GM19452 (cell line): ENCODE data around the gene SMDT1.
"Not testable (repeated sequence)": the region's sequence is repeated elsewhere in the genome, so short reads cannot be mapped to it uniquely, and the experiment has no call there.

Experiments used
- ATAC-seq: cut with Tn5 transposase; IDR thresholded peaks from one replicate; pipeline ENCODE4 v1.9.1; 2021; ENCODE audit not compliant: unreplicated experiment

SMDT1 gene

DNA sequence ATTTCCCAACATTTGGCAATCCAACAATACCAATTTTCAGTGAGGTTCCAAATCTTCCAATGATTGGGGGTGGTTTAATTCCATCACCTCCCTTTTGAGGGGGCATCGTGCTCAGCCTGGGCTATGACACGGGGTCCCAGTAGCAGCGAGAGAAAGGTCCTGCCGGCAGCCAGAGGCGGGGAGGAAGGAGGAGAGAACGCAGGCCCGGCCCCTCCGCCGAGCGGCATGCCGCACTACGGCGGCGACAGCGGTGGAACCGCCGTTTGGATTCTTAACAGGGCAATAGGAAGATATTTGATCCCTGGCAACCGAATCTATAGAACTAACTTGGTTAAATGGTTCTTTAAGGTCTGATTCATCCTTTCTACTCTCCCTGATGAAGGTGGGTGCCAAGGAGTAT lies 29.3 kb downstream of the SMDT1 start:
- no peak for ATAC-seq

DNA sequence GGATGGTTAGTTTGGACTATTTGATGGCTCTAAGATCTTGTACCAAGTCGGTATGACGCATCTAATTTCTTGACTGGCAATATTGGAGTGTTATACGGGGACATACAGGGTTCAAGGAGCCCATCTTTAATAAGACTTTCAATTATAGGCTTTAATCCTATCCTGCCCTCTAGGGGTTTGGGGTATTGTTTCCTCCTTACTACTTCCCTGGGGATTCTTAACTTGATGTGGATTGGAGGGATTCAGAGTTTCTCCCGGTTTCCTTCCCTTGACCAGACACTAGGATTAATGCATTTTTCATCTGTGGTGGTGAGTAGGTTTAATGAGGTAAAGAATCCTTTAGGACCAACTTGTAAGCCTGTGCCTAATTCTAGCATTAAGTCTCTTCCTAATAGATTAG lies 32.3 kb downstream of the SMDT1 start:
- ATAC-seq = no peak

DNA sequence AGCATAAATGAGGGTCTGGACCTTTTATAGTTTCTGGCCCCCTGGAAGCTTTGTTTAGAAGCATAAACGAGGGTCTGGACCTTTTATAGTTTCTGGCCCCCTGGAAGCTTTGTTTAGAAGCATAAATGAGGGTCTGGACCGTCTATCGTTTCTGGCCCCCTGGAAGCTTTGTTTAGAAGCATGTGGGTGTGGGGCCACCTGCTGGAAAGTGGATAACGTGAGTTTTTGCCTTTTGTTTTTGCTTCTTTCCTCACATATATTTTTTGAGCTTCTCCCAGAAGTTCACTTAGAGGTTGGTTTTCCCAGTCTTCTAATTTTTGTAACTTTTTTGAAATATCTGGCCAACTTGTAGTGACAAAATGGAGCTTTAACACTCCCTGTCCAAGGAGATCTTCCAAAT lies 33.3 kb downstream of the SMDT1 start:
- ATAC-seq = not testable (repeated sequence)

DNA sequence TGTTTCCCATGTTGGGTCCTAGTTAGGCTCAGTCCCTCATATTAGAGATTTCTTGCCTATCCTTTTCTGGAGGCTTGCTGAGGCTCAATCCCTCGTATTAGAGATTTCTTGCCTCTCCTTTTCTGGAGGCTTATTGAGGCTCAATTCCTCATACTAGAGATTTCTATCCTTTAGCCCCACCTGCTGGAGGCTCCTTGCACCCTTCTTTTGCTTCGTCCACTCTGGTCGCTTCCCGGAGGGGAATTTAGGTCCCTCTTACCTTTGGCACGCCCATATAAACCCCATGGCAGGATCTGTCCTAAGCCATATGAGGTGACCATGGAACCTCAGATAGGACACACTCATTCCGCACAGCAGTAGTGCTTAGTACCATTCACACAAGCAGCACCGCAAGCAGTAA lies 35.2 kb downstream of the SMDT1 start:
- ATAC-seq = no peak

DNA sequence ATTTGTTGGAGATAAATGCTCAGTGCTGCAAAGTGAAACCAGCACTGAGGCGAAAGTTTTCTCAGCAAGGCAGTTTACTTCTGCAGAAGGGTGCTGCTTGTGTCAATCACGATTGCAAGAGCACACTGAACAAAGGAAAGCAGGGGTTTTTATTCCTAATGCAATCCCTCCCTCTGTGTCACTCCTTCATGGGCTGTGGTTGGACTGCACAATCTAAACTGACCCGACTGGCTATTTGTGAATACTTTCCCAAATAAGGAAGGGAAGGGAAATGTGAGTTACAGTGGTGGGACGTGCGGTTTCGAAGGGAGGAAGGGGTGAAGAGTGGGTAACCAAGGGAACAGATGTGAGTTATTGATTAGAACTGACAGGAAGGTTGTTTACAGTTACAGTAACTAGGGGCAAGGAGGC lies 35.9 kb downstream of the SMDT1 start:
- ATAC-seq = not testable (repeated sequence)

DNA sequence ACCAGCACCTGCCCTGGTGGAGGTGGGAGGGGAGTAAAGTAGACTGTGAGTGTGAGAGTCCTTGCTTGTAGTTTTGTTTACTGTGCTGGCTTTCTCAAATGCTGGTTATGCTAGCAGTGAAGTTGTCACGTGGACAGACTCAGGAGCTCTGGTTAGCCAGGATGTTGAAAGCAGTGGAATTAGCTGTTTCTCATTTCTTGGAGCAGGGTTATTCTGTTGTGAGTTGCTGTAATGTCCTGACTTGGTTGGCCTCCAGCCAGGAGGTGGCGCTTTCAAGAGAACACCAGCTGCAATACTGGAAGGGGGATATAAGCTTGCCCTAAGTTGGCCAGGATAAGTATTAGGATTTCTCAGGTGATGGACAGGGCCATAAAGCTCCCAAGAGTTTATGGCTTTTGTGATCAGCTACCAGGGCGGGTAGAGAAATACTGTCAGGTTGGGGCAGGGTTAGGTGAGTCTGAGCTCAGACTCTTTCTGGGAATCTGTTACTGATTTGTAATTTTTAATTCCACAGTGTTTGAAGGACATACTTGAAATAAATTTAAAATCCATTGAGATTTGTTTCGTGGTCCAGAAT lies 37.4 kb downstream of the SMDT1 start:
- ATAC-seq = no peak

DNA sequence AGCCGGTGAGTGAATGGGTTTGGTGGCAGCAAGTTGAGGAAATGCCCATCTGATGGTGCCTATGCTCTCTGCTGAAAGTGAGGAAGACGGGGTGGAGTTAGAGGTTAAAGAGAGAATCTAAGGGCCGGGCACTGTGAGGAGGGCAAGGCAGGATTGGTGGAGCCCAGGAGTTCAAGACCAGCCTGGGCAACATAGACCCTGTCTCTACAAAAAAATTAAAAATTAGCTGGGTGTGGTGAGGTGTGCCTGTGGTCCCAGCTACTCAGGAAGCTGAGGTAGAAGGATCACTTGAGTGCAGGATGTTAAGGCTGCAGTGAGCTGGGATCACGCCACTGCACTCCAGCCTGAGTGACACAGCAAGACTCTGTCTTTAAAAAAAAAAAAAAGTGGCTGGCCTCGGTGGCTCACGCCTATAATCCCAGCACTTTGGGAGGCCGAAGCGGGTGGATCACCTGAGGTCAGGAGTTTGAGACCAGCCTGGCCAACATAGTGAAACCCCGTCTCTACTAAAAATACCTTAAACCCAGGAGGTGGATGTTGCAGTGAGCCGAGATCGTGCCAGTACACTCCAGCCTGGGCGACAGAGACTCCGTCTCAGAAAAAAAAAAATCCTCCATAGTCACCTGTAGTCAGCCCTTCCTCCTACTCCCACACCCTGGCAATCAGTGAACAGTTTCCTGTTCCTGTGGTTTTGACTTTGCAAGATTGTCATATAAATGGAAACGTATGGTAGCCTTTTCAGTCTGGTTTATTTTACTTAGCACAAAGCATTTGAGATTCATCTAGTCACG lies 40.9 kb downstream of the SMDT1 start:
- ATAC-seq = not testable (repeated sequence)

DNA sequence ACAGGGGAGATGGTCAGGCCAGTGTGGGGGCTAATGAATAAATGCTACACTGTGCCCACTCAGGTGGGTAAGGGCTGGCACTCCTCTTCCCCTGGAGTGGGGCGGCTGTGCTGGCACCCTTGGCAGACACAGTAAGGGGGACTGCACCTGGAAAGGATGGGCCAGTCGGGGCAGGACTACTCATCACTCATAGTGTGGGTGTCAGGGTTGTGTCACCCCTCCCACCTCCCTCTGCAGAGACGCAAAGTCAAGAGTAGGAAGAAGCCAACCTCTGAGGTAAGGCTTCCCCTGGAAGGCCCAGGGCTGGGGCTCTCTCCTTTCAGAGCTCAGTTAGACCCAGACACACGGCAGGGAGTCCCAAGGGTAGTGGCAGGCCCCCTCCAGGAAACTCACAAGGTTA lies 44.0 kb downstream of the SMDT1 start:
- ATAC-seq = not testable (repeated sequence)

DNA sequence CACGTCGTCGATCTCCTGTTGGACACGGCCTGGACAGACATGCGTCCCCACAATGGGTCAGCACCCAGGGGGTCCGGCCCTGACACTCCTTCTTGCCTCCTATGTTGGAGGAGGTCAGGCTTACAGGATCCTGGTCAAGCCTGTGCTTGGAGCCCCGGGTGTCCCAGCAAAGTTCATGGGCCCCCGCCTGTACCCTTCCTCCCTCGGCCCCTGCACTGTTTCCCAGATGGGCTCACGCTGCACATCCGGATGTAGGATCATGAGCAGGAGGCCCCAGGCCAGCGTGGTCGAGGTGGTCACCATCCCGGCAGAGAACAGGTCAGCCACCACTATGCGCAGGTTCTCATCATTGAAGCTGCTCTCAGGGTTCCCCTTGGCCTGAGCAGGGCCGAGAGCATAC lies 48.1 kb downstream of the SMDT1 start:
- ATAC-seq = no peak

DNA sequence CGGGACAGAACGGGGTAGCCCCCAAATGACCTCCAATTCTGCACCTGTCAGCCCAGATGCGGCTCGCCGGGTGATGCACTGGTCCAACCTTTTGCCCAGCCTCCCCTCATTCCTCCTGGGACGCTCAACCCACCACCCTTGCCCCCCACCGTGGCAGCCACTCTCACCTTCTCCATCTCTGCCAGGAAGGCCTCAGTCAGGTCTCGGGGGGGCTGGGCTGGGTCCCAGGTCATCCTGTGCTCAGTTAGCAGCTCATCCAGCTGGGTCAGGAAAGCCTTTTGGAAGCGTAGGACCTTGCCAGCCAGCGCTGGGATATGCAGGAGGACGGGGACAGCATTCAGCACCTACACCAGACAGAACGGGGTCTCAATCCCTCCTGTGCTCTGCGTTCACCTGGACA lies 48.5 kb downstream of the SMDT1 start:
- ATAC-seq = not testable (repeated sequence)

DNA sequence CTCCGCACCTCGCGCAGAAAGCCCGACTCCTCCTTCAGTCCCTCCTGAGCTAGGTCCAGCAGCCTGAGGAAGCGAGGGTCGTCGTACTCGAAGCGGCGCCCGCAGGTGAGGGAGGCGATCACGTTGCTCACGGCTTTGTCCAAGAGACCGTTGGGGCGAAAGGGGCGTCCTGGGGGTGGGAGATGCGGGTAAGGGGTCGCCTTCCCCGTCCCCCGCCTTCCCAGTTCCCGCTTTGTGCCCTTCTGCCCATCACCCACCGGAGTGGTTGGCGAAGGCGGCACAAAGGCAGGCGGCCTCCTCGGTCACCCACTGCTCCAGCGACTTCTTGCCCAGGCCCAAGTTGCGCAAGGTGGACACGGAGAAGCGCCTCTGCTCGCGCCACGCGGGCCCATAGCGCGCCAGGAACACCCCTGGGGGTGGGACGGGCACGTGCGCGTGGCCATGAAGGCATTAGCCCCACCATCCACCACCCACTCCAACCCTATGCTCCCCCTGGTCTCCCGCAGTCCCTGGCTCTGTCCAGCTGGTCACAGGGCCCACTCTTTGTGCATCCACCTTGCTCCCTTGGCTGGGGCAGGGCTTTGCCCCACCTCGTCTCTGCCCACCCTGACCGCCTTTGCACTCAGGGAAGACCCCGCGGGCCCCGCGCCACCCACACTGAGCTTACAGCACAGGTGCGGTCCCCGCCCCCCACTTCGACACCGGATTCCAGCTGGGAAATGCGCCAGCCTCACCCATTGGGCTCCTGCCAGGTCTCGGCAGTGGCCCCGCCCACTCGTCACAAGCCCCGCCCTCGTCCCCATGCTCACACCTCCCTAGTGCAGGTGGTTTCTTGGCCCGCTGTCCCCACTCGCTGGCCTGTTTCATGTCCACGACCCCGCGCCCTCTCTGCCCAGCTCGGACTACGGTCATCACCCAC lies 49.5 kb downstream of the SMDT1 start:
- ATAC-seq = not testable (repeated sequence)

DNA sequence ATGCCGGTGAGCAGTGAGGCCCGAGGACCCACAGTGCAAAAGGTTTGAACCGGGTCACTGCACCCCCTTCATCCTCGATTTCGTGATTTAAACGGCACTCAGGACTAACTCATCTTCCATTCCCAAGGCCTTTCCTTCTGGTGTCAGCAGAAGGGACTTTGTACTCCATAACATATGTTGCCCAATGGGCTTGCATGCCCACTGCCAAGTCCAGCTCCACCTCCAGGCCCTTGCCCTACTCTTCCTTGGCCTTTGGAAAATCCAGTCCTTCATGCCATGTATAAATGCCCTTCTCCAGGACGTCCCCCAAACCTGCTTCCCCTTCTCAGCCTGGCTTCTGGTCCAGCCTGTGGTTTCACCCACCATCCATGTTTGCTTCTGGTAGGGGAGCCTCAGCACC lies 50.7 kb downstream of the SMDT1 start:
- ATAC-seq = not testable (repeated sequence)

DNA sequence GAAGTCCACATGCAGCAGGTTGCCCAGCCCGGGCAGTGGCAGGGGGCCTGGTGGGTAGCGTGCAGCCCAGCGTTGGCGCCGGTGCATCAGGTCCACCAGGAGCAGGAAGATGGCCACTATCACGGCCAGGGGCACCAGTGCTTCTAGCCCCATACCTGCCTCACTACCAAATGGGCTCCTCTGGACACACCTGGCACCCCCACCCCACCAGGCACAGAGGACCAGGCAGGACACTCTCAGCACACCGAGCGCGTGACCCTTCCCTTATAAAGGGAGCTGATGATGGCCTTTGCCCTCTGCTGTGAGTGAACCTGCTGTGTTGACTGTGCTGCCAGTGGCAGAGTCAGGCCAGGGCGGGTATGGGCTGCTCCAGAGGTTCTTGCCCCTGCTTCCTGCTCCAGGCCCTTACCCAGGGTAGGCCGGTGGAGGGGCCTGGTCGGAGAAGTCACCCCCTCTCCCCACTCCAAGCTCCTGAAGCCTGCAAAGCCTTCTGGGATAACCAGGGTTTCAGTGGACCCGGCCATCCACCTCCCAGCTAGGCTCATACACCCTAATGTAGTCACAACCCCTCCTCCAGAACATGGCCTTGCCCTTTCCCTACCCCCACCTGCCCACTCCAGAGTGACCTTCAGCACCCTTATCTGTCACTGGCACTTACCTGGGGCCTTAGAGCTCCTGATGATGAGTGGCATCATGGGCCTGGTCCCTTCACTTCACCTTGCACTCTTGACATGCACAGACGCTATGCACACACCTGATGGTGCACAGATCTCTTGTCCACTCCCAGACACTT lies 51.3 kb downstream of the SMDT1 start, which contains the start of gene CYP2D6:
CYP2D6 (minus strand) TSS at position 172 of the 793 bp plus-strand sequence; CDS start at position 153, 19 bp downstream.
- not testable (repeated sequence) for ATAC-seq

DNA sequence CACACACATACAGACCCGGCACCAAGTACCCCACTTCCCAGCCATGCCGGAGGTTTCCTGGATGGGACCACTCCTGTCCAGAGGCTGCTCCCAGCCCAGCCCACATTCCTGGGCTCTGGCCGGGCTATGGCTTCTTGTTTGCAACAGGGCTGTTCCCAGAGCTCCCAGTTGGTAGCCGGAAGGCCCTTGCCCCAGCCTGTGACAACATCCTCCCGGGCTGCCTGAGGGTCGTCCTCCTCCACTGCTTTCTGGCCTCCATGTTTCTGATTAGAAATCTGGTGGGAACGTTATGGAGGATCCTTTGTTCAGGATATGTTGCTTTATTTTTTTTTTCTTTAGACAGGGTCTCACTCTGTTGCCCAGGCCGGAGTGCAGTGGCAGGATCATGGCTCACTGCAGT lies 52.1 kb downstream of the SMDT1 start:
- no peak for ATAC-seq

DNA sequence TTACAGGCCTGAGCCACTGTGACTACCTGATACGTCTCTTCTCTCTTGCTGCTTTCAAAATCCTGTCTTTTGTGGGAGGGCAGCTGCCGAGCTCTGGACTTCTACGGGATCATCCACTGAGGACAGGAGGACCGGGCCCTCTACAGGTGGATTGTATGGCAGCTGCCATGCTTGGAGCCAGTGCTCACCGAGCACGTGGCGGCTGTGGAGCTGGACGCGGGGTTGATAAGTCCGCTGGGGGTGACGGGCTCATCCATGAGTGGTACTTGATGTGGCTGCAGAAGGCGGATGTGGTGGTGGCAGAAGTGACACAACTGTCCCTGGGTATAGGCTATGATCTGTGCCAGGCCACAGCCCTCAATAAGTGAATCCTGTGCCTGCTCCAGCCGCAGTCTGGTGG lies 53.0 kb downstream of the SMDT1 start:
- no peak for ATAC-seq
